Vagina (tissue), 2 donors: ENCODE measurements around the gene GALNT2. TPM values are rescaled to one million over a fixed set of nuclear protein-coding genes. Genes with fewer than 3 reads are reported as not detected.

ENCODE experiments used
- DNase-seq, 2 donors: peaks; one replicate each; pipeline ENCODE4 v3.0.0-alpha.2; 2017; ENCODE audit errors: extremely low spot score in 2 of 2
- H3K27ac ChIP-seq: fragments of 200-600 bp; sonication (generic); one replicate; pipeline ENCODE4 v1.5.1; 2019
- H3K27me3 ChIP-seq: fragments of 200-600 bp; sonication (generic); one replicate; pipeline ENCODE4 v1.5.1; 2019
- H3K36me3 ChIP-seq, 2 donors: fragments of 200-600 bp; sonication (generic); one replicate each; pipeline ENCODE4 v1.5.1; 2017 to 2019
- H3K4me1 ChIP-seq: fragments of 200-600 bp; sonication (generic); one replicate; pipeline ENCODE4 v1.5.1; 2019
- H3K4me3 ChIP-seq, 2 donors: fragments of 200-600 bp; sonication (generic); 1 replicate in 1 of 2; 2 replicates in 1 of 2; pipeline ENCODE4 v1.5.1; 2016 to 2019
- H3K9me3 ChIP-seq: fragments of 200-600 bp; sonication (generic); one replicate; pipeline ENCODE4 v1.5.1; 2019
- POLR2A ChIP-seq, 2 donors: fragments of 450-650 bp; IDR thresholded peaks; one replicate each; pipeline ENCODE4 v1.6.1; 2017; ENCODE audit warnings: antibody characterized with exemption in 2 of 2, mild to moderate bottlenecking in 2 of 2, moderate library complexity in 2 of 2
- POLR2AphosphoS5 ChIP-seq, 2 donors: sonication (generic); formaldehyde crosslinking; IDR thresholded peaks; one replicate each; pipeline ENCODE4 v1.9.0; 2017; ENCODE audit warnings: antibody characterized with exemption in 2 of 2, mild to moderate bottlenecking in 2 of 2, low read depth in 1 of 2; ENCODE audit not compliant: insufficient read depth in 1 of 2
- intact Hi-C: fragments of 100-400 bp; cut with DNase I; formaldehyde crosslinking; loops from one replicate; pipeline ENCODE4 v1.15.1; 2023
- total RNA-seq: library from RNA; depleted of rRNA; stranded (reverse); fragments of >200 nt; gene quantifications from one replicate; pipeline ENCODE4 v1.2.3, GENCODE V29; 2016
- TF ChIP-seq, protein P1 (sequence below), 3 experiments: fragments of 450-650 bp in 2 of 3; fragments of 200-600 bp in 1 of 3; sonication (generic) in 1 of 3; IDR thresholded peaks; one replicate each; pipeline ENCODE4 v1.5.1; 2017 to 2019; ENCODE audit warnings: antibody characterized with exemption in 3 of 3, mild to moderate bottlenecking in 2 of 3, moderate library complexity in 2 of 3

The GALNT2 gene
- total RNA-seq, 1 donor from 2014 or later: 51.6 TPM

DNA sequence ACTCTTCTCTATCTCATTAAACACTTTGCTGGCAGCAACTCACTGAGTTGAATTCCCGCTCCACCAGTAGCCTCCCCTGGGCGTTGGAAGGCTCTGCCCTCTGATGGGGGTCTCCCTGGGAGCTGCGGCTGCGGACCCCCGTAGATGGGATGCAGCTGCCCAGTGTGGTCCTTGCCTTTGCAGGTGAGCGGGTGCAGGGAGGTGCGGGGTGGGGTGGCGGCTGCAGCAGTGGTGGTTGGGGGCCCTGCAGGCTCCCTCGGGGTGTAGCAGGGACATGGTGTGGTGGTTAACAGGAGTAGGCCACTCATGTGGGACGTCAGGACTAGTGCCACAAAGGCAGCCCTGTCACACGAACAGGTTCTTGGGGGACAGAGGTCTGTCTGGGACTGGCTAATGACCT is 42.0 kb downstream of the GALNT2 start:
- TF ChIP-seq POLR2AphosphoS5 (IDR thresholded peaks at IDR 0.05; ENCODE audit: insufficient read depth in 1 of 2, low read depth in 1 of 2): no peak
- no peak for TF ChIP-seq POLR2A (IDR thresholded peaks at IDR 0.05)
- TF ChIP-seq, protein P1, sequence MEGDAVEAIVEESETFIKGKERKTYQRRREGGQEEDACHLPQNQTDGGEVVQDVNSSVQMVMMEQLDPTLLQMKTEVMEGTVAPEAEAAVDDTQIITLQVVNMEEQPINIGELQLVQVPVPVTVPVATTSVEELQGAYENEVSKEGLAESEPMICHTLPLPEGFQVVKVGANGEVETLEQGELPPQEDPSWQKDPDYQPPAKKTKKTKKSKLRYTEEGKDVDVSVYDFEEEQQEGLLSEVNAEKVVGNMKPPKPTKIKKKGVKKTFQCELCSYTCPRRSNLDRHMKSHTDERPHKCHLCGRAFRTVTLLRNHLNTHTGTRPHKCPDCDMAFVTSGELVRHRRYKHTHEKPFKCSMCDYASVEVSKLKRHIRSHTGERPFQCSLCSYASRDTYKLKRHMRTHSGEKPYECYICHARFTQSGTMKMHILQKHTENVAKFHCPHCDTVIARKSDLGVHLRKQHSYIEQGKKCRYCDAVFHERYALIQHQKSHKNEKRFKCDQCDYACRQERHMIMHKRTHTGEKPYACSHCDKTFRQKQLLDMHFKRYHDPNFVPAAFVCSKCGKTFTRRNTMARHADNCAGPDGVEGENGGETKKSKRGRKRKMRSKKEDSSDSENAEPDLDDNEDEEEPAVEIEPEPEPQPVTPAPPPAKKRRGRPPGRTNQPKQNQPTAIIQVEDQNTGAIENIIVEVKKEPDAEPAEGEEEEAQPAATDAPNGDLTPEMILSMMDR (IDR thresholded peaks at IDR 0.05): no peak
- Histone ChIP-seq H3K36me3 (no peaks in the 10 kb centered on the region), H3K9me3 (no peaks in the 10 kb centered on the region), H3K4me1 (peaks cover 57% of the 10 kb centered on the region), H3K4me3 (no peak overlapping the region), H3K27ac (no peak overlapping the region), H3K27me3 (no peaks in the 10 kb centered on the region)
- no peak for DNase-seq
- intact Hi-C loops: no loop called here

DNA sequence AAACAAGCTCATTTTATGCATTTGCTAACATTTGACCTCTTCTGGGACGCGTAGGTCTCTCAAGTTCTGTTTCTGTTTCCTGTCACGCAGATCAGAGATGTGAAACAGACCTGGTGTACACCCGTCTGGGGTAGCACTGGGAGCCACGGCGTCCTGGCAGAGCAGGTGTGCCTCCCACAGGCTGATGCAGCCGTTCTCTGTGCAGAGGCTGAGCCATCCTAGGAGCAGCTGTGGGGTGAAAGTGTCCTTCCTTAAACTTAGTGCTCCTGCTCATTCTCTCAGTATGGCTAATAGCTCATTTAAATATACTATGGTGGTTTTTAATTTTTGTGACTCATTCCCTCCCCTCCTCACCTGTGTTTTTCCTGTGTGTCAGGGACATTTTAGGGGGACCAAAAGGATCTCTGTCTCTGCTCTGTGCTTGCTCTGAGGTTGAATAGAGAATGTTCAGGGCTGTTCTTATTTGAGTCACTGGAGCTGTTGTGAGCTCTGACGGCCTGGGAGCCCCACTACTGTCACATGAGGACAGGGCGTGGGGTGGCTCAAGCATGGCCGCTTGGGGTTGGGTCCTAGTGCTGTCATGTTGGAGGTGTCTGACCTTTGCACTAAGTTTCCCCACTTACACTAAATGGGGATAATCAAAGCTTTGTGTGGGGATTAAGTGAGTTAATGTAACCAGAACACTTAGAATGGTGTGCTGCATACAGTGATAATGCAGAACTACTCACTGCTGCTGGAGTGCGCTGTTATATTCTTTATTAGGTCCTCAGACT is 43.0 kb downstream of the GALNT2 start:
- Histone ChIP-seq H3K4me3 (no peak overlapping the region), H3K9me3 (no peaks in the 10 kb centered on the region), H3K27me3 (no peaks in the 10 kb centered on the region), H3K27ac (no peak overlapping the region), H3K4me1 (peaks cover 52% of the 10 kb centered on the region), H3K36me3 (no peaks in the 10 kb centered on the region)
- intact Hi-C loops: no loop called here
- TF ChIP-seq POLR2AphosphoS5 (IDR thresholded peaks at IDR 0.05; ENCODE audit: insufficient read depth in 1 of 2, low read depth in 1 of 2): no peak
- TF ChIP-seq, protein P1 (IDR thresholded peaks at IDR 0.05): no peak
- TF ChIP-seq POLR2A (IDR thresholded peaks at IDR 0.05): no peak
- DNase-seq: no peak

DNA sequence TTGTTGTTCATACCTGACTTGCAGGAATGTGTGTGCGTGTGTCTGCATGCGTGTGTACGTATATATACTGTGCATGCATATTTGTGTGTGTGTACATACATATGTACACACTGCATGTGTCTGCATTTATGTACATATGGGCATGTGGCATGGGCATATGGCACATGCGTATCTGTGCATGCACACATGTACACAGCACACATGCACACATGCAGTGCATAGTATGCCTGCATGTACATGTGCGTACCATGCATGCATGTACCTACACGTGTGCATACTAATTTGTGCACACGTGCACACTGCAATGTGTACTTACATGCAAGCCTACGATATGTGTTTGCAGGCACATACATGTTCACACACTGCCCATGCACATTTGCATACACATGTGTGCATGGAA is 43.9 kb downstream of the GALNT2 start:
- Histone ChIP-seq H3K9me3 (no peaks in the 10 kb centered on the region), H3K36me3 (no peaks in the 10 kb centered on the region), H3K4me3 (no peak overlapping the region), H3K27ac (no peak overlapping the region), H3K27me3 (no peaks in the 10 kb centered on the region), H3K4me1 (peaks cover 43% of the 10 kb centered on the region)
- TF ChIP-seq POLR2A (IDR thresholded peaks at IDR 0.05) (no peak), POLR2AphosphoS5 (IDR thresholded peaks at IDR 0.05; ENCODE audit: insufficient read depth in 1 of 2, low read depth in 1 of 2) (no peak)
- TF ChIP-seq, protein P1 (IDR thresholded peaks at IDR 0.05): no peak
- no peak for DNase-seq
- intact Hi-C loops: no loop called here

DNA sequence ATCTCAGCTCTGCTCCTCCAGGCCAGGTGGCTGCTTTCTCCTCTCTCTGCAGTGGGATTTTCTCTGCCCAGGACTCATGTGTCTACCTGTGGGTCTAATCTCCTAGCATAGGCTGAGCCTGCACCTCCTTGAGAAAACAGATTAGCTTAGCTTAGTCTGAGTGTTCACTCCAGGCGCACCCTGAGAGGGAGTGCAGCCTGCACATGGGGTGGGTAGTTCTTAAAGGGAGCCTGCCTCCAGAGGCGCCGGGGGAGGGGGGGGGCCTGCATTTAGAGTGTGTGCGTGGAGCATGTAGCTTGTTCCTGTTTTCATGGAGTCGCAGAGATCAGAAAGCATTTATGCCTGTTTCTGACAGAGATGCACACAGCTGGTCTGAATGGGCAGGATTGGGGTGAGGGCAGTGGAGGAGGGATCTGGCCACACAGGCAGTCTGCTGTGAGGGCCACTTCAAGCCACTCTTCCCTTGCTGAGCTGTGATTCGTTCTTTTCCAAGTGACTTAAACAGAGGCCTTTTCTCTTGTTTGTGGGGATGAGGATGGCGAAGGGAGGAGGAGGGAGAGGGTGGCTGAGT is 45.2 kb downstream of the GALNT2 start:
- H3K9me3 ChIP-seq: no peaks in the 10 kb centered on the region
- peaks cover 38% of the 10 kb centered on the region for H3K4me1 ChIP-seq
- no peak for DNase-seq
- no peak overlapping the region for H3K4me3 ChIP-seq
- intact Hi-C loops: no loop called here
- H3K36me3 ChIP-seq: no peaks in the 10 kb centered on the region
- peak overlapping the region; percentile 72 for H3K27ac ChIP-seq
- TF ChIP-seq POLR2A (IDR thresholded peaks at IDR 0.05): no peak
- no peak for TF ChIP-seq POLR2AphosphoS5 (IDR thresholded peaks at IDR 0.05; ENCODE audit: insufficient read depth in 1 of 2, low read depth in 1 of 2)
- TF ChIP-seq, protein P1 (IDR thresholded peaks at IDR 0.05): no peak
- H3K27me3 ChIP-seq: no peaks in the 10 kb centered on the region

DNA sequence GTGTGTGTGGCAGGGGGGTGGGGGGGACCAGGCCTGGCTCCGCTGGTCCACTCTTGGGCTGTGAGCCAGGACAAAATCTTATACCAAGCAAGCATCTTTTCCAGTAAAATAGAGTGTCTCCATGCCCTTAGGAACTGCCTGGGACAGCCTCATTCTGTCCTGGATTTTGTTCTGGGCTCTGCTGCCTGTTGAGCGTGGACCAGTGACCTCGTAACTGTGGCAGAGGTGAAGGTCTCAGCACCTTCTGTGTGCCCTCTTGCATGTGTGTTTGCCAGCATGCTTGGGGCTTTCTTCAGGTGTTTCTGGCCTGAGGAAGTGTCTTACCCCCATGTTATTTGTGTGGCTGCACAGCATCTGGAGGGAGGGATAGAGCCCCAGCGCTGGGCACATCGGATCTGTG is 45.7 kb downstream of the GALNT2 start:
- H3K36me3 ChIP-seq: no peaks in the 10 kb centered on the region
- DNase-seq: no peak
- peak overlapping the region; percentile 72 for H3K27ac ChIP-seq
- peaks cover 38% of the 10 kb centered on the region for H3K4me1 ChIP-seq
- H3K9me3 ChIP-seq: no peaks in the 10 kb centered on the region
- H3K27me3 ChIP-seq: no peaks in the 10 kb centered on the region
- TF ChIP-seq POLR2AphosphoS5 (IDR thresholded peaks at IDR 0.05; ENCODE audit: insufficient read depth in 1 of 2, low read depth in 1 of 2): no peak
- TF ChIP-seq, protein P1 (IDR thresholded peaks at IDR 0.05): no peak
- no peak for TF ChIP-seq POLR2A (IDR thresholded peaks at IDR 0.05)
- no peak overlapping the region for H3K4me3 ChIP-seq
- intact Hi-C loops: no loop called here
